H1 (cell line): Measurements from ENCODE around the gene MED28. TPM values are rescaled to one million over a fixed set of nuclear protein-coding genes. Genes with fewer than 3 reads are reported as not detected.

Experiments used
- CTCF ChIA-PET: fragments of 300-600 bp; sonication (Branson Sonifier 250); formaldehyde crosslinking; loops from one replicate; lab custom pipeline; 2021; ENCODE audit not compliant: partially characterized antibody; lab: Charles Lee
- POLR2A ChIA-PET: fragments of 300-600 bp; sonication (Branson Sonifier 250); formaldehyde crosslinking; loops from one replicate; lab custom pipeline; 2021; ENCODE audit warnings: inconsistent platforms; ENCODE audit not compliant: partially characterized antibody; lab: Charles Lee
- DNase-seq, 2 experiments: peaks; one replicate each; pipeline versions ENCODE4 v3.0.0 to v3.0.0-alpha.2; 2010 to 2022; ENCODE audit warnings: low spot score in 2 of 2, low read depth in 1 of 2, mixed read lengths in 1 of 2
- FAIRE-seq: peaks from 2 replicates; lab custom pipeline; 2011; peaks lifted over from hg19 to GRCh38; lab: Jason Lieb, UNC
- H2AFZ ChIP-seq: 2 replicates; pipeline ENCODE4 v1.8.1; 2012; ENCODE audit warnings: low read length, inconsistent platforms
- H2AK5ac ChIP-seq: 2 replicates; pipeline ENCODE4 v1.6.1; 2013; ENCODE audit warnings: low read depth, low read length
- H2BK120ac ChIP-seq: replicated peaks from 2 replicates; pipeline ENCODE3; 2013; ENCODE audit warnings: low read depth, low read length, inconsistent platforms
- H2BK12ac ChIP-seq: 2 replicates; pipeline ENCODE4 v1.6.1; 2013; ENCODE audit warnings: low read depth, low read length
- H2BK15ac ChIP-seq: 2 replicates; pipeline ENCODE4 v1.6.1; 2013; ENCODE audit warnings: low read length
- H2BK20ac ChIP-seq: 2 replicates; pipeline ENCODE4 v1.6.1; 2013; ENCODE audit warnings: low read length
- H2BK5ac ChIP-seq: 2 replicates; pipeline ENCODE4 v1.6.1; 2013; ENCODE audit warnings: low read depth, low read length
- H3K14ac ChIP-seq: 2 replicates; pipeline ENCODE4 v1.6.1; 2013; ENCODE audit warnings: inconsistent platforms; ENCODE audit not compliant: insufficient read length
- H3K18ac ChIP-seq: 2 replicates; pipeline ENCODE4 v1.6.1; 2013; ENCODE audit warnings: low read length; ENCODE audit errors: extremely low read depth
- H3K23ac ChIP-seq: 2 replicates; pipeline ENCODE4 v1.6.1; 2013; ENCODE audit warnings: inconsistent platforms; ENCODE audit not compliant: insufficient read length
- H3K23me2 ChIP-seq: 2 replicates; pipeline ENCODE4 v1.6.1; 2013; ENCODE audit warnings: low read depth, low read length
- H3K27ac ChIP-seq: 2 replicates; pipeline ENCODE4 v1.6.1; 2011; ENCODE audit warnings: low read depth, low read length, inconsistent platforms
- H3K27me3 ChIP-seq, 4 experiments: replicated peaks in 1 of 4; 1 replicate in 1 of 4; 2 replicates in 3 of 4; pipeline versions ENCODE4 v1.6.1 to v1.8.1; 2011 to 2013; ENCODE audit warnings: low read length in 3 of 4, mild to moderate bottlenecking in 3 of 4, inconsistent platforms in 2 of 4, mixed read lengths in 2 of 4, moderate library complexity in 1 of 4; ENCODE audit not compliant: control insufficient read depth in 3 of 4, insufficient read depth in 3 of 4; ENCODE audit errors: extremely low read depth in 1 of 4
- H3K36me3 ChIP-seq, 4 experiments: 2 replicates each; pipeline versions ENCODE4 v1.6.1 to v1.8.1; 2011 to 2013; ENCODE audit warnings: mild to moderate bottlenecking in 4 of 4, low read length in 3 of 4, moderate library complexity in 2 of 4, control low read depth in 1 of 4, inconsistent platforms in 1 of 4; ENCODE audit not compliant: insufficient read depth in 4 of 4, control insufficient read depth in 2 of 4
- H3K4ac ChIP-seq: replicated peaks from 2 replicates; pipeline ENCODE3; 2013; ENCODE audit warnings: low read length, low read depth, mixed read lengths, inconsistent platforms; ENCODE audit not compliant: insufficient read length
- H3K4me1 ChIP-seq, 4 experiments: replicated peaks in 1 of 4; 1 replicate in 1 of 4; 2 replicates in 3 of 4; pipeline versions ENCODE4 v1.6.1 to v1.8.1; 2011 to 2013; ENCODE audit warnings: low read length in 3 of 4, inconsistent platforms in 2 of 4, mixed read lengths in 1 of 4; ENCODE audit not compliant: insufficient read depth in 4 of 4, control insufficient read depth in 3 of 4
- H3K4me2 ChIP-seq, 2 experiments: 2 replicates each; pipeline versions ENCODE4 v1.6.1 to v1.8.1; 2011 to 2013; ENCODE audit warnings: low read depth in 2 of 2, low read length in 2 of 2, control low read depth in 1 of 2, inconsistent platforms in 1 of 2, mild to moderate bottlenecking in 1 of 2; ENCODE audit not compliant: insufficient read depth in 1 of 2
- H3K4me3 ChIP-seq, 4 experiments: fragments of 200-600, 300-600 bp in 1 of 4; sonication (generic), shearing (Covaris generic), sonication (Bioruptor Twin) in 1 of 4; 2 replicates each; pipeline versions ENCODE4 v1.5.1 to v1.8.1; 2011 to 2016; ENCODE audit warnings: low read length in 4 of 4, low read depth in 3 of 4, control low read depth in 2 of 4, inconsistent platforms in 2 of 4, mild to moderate bottlenecking in 2 of 4, mixed read lengths in 1 of 4, moderate library complexity in 1 of 4; ENCODE audit not compliant: insufficient read depth in 2 of 4; ENCODE audit errors: extremely low read depth in 1 of 4
- H3K56ac ChIP-seq: replicated peaks from 2 replicates; pipeline ENCODE3; 2013; ENCODE audit warnings: low read depth, mild to moderate bottlenecking, mixed read lengths, low read length, inconsistent platforms; ENCODE audit not compliant: insufficient read length
- H3K79me1 ChIP-seq: 2 replicates; pipeline ENCODE4 v1.6.1; 2013; ENCODE audit warnings: low read depth, low read length, control low read depth
- H3K79me2 ChIP-seq, 2 experiments: 2 replicates each; pipeline versions ENCODE4 v1.6.1 to v1.8.1; 2012 to 2013; ENCODE audit warnings: low read length in 2 of 2, mild to moderate bottlenecking in 2 of 2, inconsistent platforms in 1 of 2; ENCODE audit not compliant: insufficient read depth in 2 of 2, control insufficient read depth in 1 of 2
- H3K9ac ChIP-seq, 4 experiments: replicated peaks in 1 of 4; 1 replicate in 1 of 4; 2 replicates in 3 of 4; pipeline versions ENCODE4 v1.6.1 to v1.8.1; 2011 to 2013; ENCODE audit warnings: low read depth in 3 of 4, low read length in 3 of 4, control low read depth in 2 of 4, mild to moderate bottlenecking in 2 of 4, moderate library complexity in 2 of 4, inconsistent platforms in 1 of 4; ENCODE audit errors: extremely low read depth in 1 of 4
- H3K9me3 ChIP-seq, 2 experiments: 2 replicates each; pipeline versions ENCODE4 v1.6.1 to v1.8.1; 2012 to 2013; ENCODE audit warnings: mild to moderate bottlenecking in 2 of 2, moderate library complexity in 2 of 2, control low read depth in 1 of 2, inconsistent platforms in 1 of 2, low read depth in 1 of 2, low read length in 1 of 2, mixed read lengths in 1 of 2; ENCODE audit not compliant: insufficient read depth in 2 of 2
- H4K20me1 ChIP-seq, 2 experiments: replicated peaks in 1 of 2; 2 replicates each; pipeline versions ENCODE3 to v1.8.1; 2011 to 2013; ENCODE audit warnings: inconsistent platforms in 2 of 2, low read length in 2 of 2, mild to moderate bottlenecking in 1 of 2; ENCODE audit not compliant: insufficient read depth in 2 of 2, control insufficient read depth in 1 of 2
- H4K5ac ChIP-seq: 2 replicates; pipeline ENCODE4 v1.6.1; 2013; ENCODE audit warnings: low read length, low read depth, mixed read lengths, inconsistent platforms; ENCODE audit not compliant: insufficient read length
- H4K8ac ChIP-seq: 2 replicates; pipeline ENCODE4 v1.8.0; 2013; ENCODE audit warnings: mild to moderate bottlenecking, moderate library complexity, low read length, inconsistent platforms; ENCODE audit not compliant: insufficient read depth; ENCODE audit errors: extremely low read depth
- H4K91ac ChIP-seq: replicated peaks from 2 replicates; pipeline ENCODE3; 2013; ENCODE audit warnings: low read length, mixed read lengths, inconsistent platforms; ENCODE audit not compliant: insufficient read length
- CBX5 ChIP-seq: fragments of 300-800, 300-1000 bp; sonication (generic); IDR thresholded peaks from 2 replicates; pipeline ENCODE4 v1.7.1; 2016; ENCODE audit warnings: antibody characterized with exemption, low read length, low read depth
- MAFK ChIP-seq: IDR thresholded peaks from 2 replicates; pipeline ENCODE4 v1.6.1; 2012; ENCODE audit warnings: low read depth, mild to moderate bottlenecking, improper control_type of control experiment, low read length
- POLR2A ChIP-seq, 2 experiments: IDR thresholded peaks; 1 replicate in 1 of 2; 2 replicates in 1 of 2; pipeline ENCODE4 v1.6.1; 2011; ENCODE audit warnings: low read depth in 2 of 2, low read length in 2 of 2, mild to moderate bottlenecking in 2 of 2; ENCODE audit errors: control extremely low read depth in 1 of 2
- POLR2AphosphoS5 ChIP-seq: IDR thresholded peaks from 2 replicates; pipeline ENCODE4 v1.6.1; 2011; ENCODE audit warnings: low read depth, low read length
- WGBS, 2 experiments: shearing (Covaris generic) in 1 of 2; methylation state at CpG; one replicate each; pipeline versions ENCODE4 v1.1.6 to v1.1.7; 2013 to 2015; ENCODE audit warnings: low lambda C conversion rate in 2 of 2, mixed read lengths in 2 of 2, inconsistent platforms in 1 of 2, low coverage in 1 of 2, missing lambda C conversion rate in 1 of 2; ENCODE audit not compliant: insufficient replicate concordance in 2 of 2, insufficient coverage in 1 of 2, insufficient read length in 1 of 2; ENCODE audit errors: extremely low coverage in 1 of 2, missing lambda C conversion rate in 1 of 2; 5-methylcytosine and 5-hydroxymethylcytosine counted together
- polyA plus RNA-seq, 7 experiments: library from polyadenylated mRNA; depleted of rRNA in 3 of 7; stranded (reverse) in 5 of 7; unstranded in 2 of 7; fragments of >200 nt in 5 of 7; fragments of 200-250 nt in 2 of 7; gene quantifications; 1 replicate in 5 of 7; 2 replicates in 1 of 7; 4 replicates in 1 of 7; pipeline versions ENCODE4 v1.2.1 to v1.2.3, GENCODE V29; 2011 to 2013; ENCODE audit warnings: missing spikeins in 2 of 7, mixed read lengths in 2 of 7
- total RNA-seq: library from RNA; stranded (reverse); fragmentation: NEBNext Ultra II Directional; extraction: Animal tissue kit (Norgen Biotek cat#: 25700); gene quantifications from 2 replicates; pipeline ENCODE4 v1.2.1, GENCODE V29; 2021

The MED28 gene
- total and polyA plus RNA-seq, 2 of the 8 experiments (the other 6 are each of a cell fraction or from before 2014, with no cell fraction given): 24.0 to 87.1 TPM

GRCh38 chr4:17576932-17577664 is 37.3 kb upstream of the MED28 start, which contains the start of gene LAP3:
LAP3 (plus strand) TSS chr4:17577198; CDS start chr4:17577466, 268 bp downstream.
- H2BK120ac ChIP-seq: no peak within 1 kb of the TSS
- H3K79me2 ChIP-seq: 0 out of 4 replicates have a peak, but pooled peaks cover 0 to 10% of the 10 kb centered on the region in 2 experiments
- POLR2A ChIA-PET: interaction anchor here (0.8 to 1.3 kb wide), 9 partner anchors 8 to 65 kb away, joined by 3 to 7 read pairs (median 4); partner anchors contain the start of genes MED28 and QDPR
- peak within 1 kb of the TSS; percentile 72 to 83 for H3K4me2 ChIP-seq
- H3K36me3 ChIP-seq: peaks cover 1 to 16% (median 5%) of the 10 kb centered on the region in 4 experiments; a peak in 6 of 8 replicates
- H3K4me1 ChIP-seq: peaks cover 0 to 5% (median 3%) of the 10 kb centered on the region in 4 experiments; a peak in 4 of 7 replicates
- WGBS, 2 experiments: 0% methylated on average over 47 of the region's 91 CpGs; no CpG with 5 or more reads in 1 of the 2 experiments
- no peak within 1 kb of the TSS for H4K91ac ChIP-seq
- H3K4me3 ChIP-seq: peak within 1 kb of the TSS; percentile 60 to 85 (median 69)
- no peak within 1 kb of the TSS for H2BK12ac ChIP-seq
- H3K27ac ChIP-seq: no peak within 1 kb of the TSS
- H2BK15ac ChIP-seq: no peak within 1 kb of the TSS
- H4K5ac ChIP-seq: peak within 1 kb of the TSS; percentile 36
- no peak within 1 kb of the TSS for H2BK20ac ChIP-seq
- no peaks in the 10 kb centered on the region; the same call in 1 of the 2 replicates for H3K79me1 ChIP-seq
- CTCF ChIA-PET: interaction anchor here (0.6 to 4.5 kb wide), 8 partner anchors 11 to 413 kb away, joined by 3 to 23 read pairs (median 4); no protein-coding TSS in a partner anchor
- H2AK5ac ChIP-seq: no peak within 1 kb of the TSS
- H4K20me1 ChIP-seq: no peaks in the 10 kb centered on the region
- H4K8ac ChIP-seq: peak within 1 kb of the TSS; percentile 90; the same call in 1 of the 2 replicates
- H2BK5ac ChIP-seq: no peak within 1 kb of the TSS
- H3K18ac ChIP-seq: peak within 1 kb of the TSS; percentile 71
- no peak within 1 kb of the TSS for H3K14ac ChIP-seq
- peak within 1 kb of the TSS; percentile 51 to 66 (median 61) for H3K9ac ChIP-seq
- H3K23ac ChIP-seq: no peak within 1 kb of the TSS
- H3K4ac ChIP-seq: no peak within 1 kb of the TSS
- no peaks in the 10 kb centered on the region for H3K27me3 ChIP-seq
- peaks cover 5% of the 10 kb centered on the region; the same call in 1 of the 2 replicates for H3K23me2 ChIP-seq
- H3K56ac ChIP-seq: peak within 1 kb of the TSS; percentile 12
- DNase-seq: peak; percentile 89 to 100
- H2AFZ ChIP-seq: peak within 1 kb of the TSS; percentile 18; the same call in 1 of the 2 replicates
- H3K9me3 ChIP-seq: no peaks in the 10 kb centered on the region
- no peak for FAIRE-seq
- TF ChIP-seq POLR2A (IDR thresholded peaks at IDR 0.05; ENCODE audit: control extremely low read depth in 1 of 2, low read depth in 2 of 2, low read length in 2 of 2): peak; percentile 89 to 91
- TF ChIP-seq MAFK: no peak
- no peak for TF ChIP-seq CBX5
- TF ChIP-seq POLR2AphosphoS5: peak; percentile 95
